HG03342 (cell line): ENCODE data around the gene HIPK2.

Experiments used
- ATAC-seq: cut with Tn5 transposase; IDR thresholded peaks from one replicate; pipeline ENCODE4 v1.9.1; 2021; ENCODE audit warnings: mild to moderate bottlenecking, moderate library complexity; ENCODE audit not compliant: unreplicated experiment

Gene HIPK2

GRCh38 chr7:139737221-139738100, 40.3 kb downstream of the HIPK2 start:
- ATAC-seq = no peak

GRCh38 chr7:139735912-139736595, 41.7 kb downstream of the HIPK2 start:
- ATAC-seq = no peak

GRCh38 chr7:139735466-139735865, 42.3 kb downstream of the HIPK2 start:
- ATAC-seq = no peak

GRCh38 chr7:139734395-139734794, 43.4 kb downstream of the HIPK2 start:
- no peak for ATAC-seq

- no peak for ATAC-seq
Observed at GRCh38 chr7:139733751-139734150, 44.0 kb downstream of the HIPK2 start.

GRCh38 chr7:139732471-139733167, 45.2 kb downstream of the HIPK2 start:
- ATAC-seq = no peak

- no peak for ATAC-seq
Observed at GRCh38 chr7:139731802-139732470, 45.9 kb downstream of the HIPK2 start.

GRCh38 chr7:139730746-139731612, 46.8 kb downstream of the HIPK2 start:
- ATAC-seq = peak; percentile 84

GRCh38 chr7:139728203-139728602, 49.6 kb downstream of the HIPK2 start:
- ATAC-seq = no peak

- no peak for ATAC-seq
Observed at GRCh38 chr7:139727151-139727705, 50.6 kb downstream of the HIPK2 start.

GRCh38 chr7:139726485-139726869, 51.3 kb downstream of the HIPK2 start:
- ATAC-seq = no peak

- no peak for ATAC-seq
Observed at GRCh38 chr7:139725858-139726484, 51.8 kb downstream of the HIPK2 start.

GRCh38 chr7:139725077-139725476, 52.7 kb downstream of the HIPK2 start:
- peak; percentile 93 for ATAC-seq

GRCh38 chr7:139722604-139723003, 55.2 kb downstream of the HIPK2 start:
- ATAC-seq = no peak

GRCh38 chr7:139721821-139722220, 56.0 kb downstream of the HIPK2 start:
- no peak for ATAC-seq

- no peak for ATAC-seq
Observed at GRCh38 chr7:139721417-139721816, 56.4 kb downstream of the HIPK2 start.

GRCh38 chr7:139720705-139721231, 57.0 kb downstream of the HIPK2 start:
- ATAC-seq = no peak

- ATAC-seq = no peak
Observed at GRCh38 chr7:139720186-139720585, 57.6 kb downstream of the HIPK2 start.

- no peak for ATAC-seq
Observed at GRCh38 chr7:139718859-139719258, 58.9 kb downstream of the HIPK2 start.
